ENCODE data around the gene IQUB. TPM values are rescaled to one million over a fixed set of nuclear protein-coding genes. Genes with fewer than 3 reads are reported as not detected.

The IQUB gene
- polyA plus RNA-seq, 1 donor from 2014 or later = 0.41 TPM

GRCh38 chr7:123548406-123548805 is 14.0 kb upstream of the IQUB start:
- H3K9me2 ChIP-seq (ENCODE audit: insufficient read depth, low read length) = no peaks in the 10 kb centered on the region
- no peaks in the 10 kb centered on the region for H3K27me3 ChIP-seq (ENCODE audit: insufficient read depth, low read depth, low read length)
- H3K4me2 ChIP-seq (ENCODE audit: low read length) = no peak overlapping the region
- H3K9ac ChIP-seq (ENCODE audit: low read length) = no peak overlapping the region
- H3K4me3 ChIP-seq (ENCODE audit: low read length) = no peak overlapping the region
- H2AFZ ChIP-seq (ENCODE audit: low read depth, low read length) = no peak overlapping the region
- peaks cover 8% of the 10 kb centered on the region for H3K36me3 ChIP-seq (ENCODE audit: insufficient read depth, low read length)
- no peaks in the 10 kb centered on the region for H3K9me3 ChIP-seq (ENCODE audit: low read length)
- no peaks in the 10 kb centered on the region for H3F3A ChIP-seq (ENCODE audit: insufficient read depth, low read length, poor library complexity, severe bottlenecking)
- H4K20me1 ChIP-seq (ENCODE audit: insufficient read depth) = no peaks in the 10 kb centered on the region
- TF ChIP-seq SMC3 (conservative IDR thresholded peaks at IDR 0.05; ENCODE audit: poor library complexity) (no peak), TAF1 (IDR thresholded peaks at IDR 0.05; ENCODE audit: low read depth) (no peak), CTCF (IDR thresholded peaks at IDR 0.05; ENCODE audit: poor library complexity, severe bottlenecking) (no peak), POLR2AphosphoS5 (IDR thresholded peaks at IDR 0.05) (no peak), REST (IDR thresholded peaks at IDR 0.05; ENCODE audit: borderline replicate concordance) (no peak), EP300 (conservative IDR thresholded peaks at IDR 0.05; ENCODE audit: poor library complexity, severe bottlenecking) (no peak)
- H3K79me2 ChIP-seq (replicated peaks; ENCODE audit: insufficient read depth, low read length) = peaks cover 22% of the 10 kb centered on the region
- H3K27ac ChIP-seq (ENCODE audit: low read length) = no peak overlapping the region

- TF ChIP-seq POLR2AphosphoS5 (IDR thresholded peaks at IDR 0.05) (no peak), EZH2 (IDR thresholded peaks at IDR 0.05; ENCODE audit: borderline replicate concordance, insufficient read depth, low read length, poor library complexity, severe bottlenecking) (no peak), MXI1 (conservative IDR thresholded peaks at IDR 0.05; ENCODE audit: poor library complexity, severe bottlenecking) (no peak), EP300 (conservative IDR thresholded peaks at IDR 0.05; ENCODE audit: poor library complexity, severe bottlenecking) (no peak), REST (IDR thresholded peaks at IDR 0.05; ENCODE audit: borderline replicate concordance) (no peak), RAD21 (conservative IDR thresholded peaks at IDR 0.05) (no peak), TAF1 (IDR thresholded peaks at IDR 0.05; ENCODE audit: low read depth) (no peak), SMC3 (conservative IDR thresholded peaks at IDR 0.05; ENCODE audit: poor library complexity) (no peak), CTCF (IDR thresholded peaks at IDR 0.05; ENCODE audit: poor library complexity, severe bottlenecking) (no peak)
- Histone ChIP-seq H3K9ac (ENCODE audit: low read length) (no peak overlapping the region), H3K36me3 (ENCODE audit: insufficient read depth, low read length) (peaks cover 3% of the 10 kb centered on the region), H3K27ac (ENCODE audit: low read length) (no peak overlapping the region), H3K4me3 (ENCODE audit: low read length) (no peak overlapping the region), H3K79me2 (replicated peaks; ENCODE audit: insufficient read depth, low read length) (peaks cover 5% of the 10 kb centered on the region), H3K9me2 (ENCODE audit: insufficient read depth, low read length) (no peaks in the 10 kb centered on the region), H4K20me1 (ENCODE audit: insufficient read depth) (no peaks in the 10 kb centered on the region), H3F3A (ENCODE audit: insufficient read depth, low read length, poor library complexity, severe bottlenecking) (no peaks in the 10 kb centered on the region), H2AFZ (ENCODE audit: low read depth, low read length) (no peak overlapping the region), H3K27me3 (ENCODE audit: insufficient read depth, low read depth, low read length) (no peaks in the 10 kb centered on the region), H3K9me3 (ENCODE audit: low read length) (no peaks in the 10 kb centered on the region), H3K4me2 (ENCODE audit: low read length) (no peak overlapping the region)
Measured at GRCh38 chr7:123539871-123540270, 5.5 kb upstream of the IQUB start.
